ENCODE data around the gene COL2A1.

The COL2A1 gene

DNA sequence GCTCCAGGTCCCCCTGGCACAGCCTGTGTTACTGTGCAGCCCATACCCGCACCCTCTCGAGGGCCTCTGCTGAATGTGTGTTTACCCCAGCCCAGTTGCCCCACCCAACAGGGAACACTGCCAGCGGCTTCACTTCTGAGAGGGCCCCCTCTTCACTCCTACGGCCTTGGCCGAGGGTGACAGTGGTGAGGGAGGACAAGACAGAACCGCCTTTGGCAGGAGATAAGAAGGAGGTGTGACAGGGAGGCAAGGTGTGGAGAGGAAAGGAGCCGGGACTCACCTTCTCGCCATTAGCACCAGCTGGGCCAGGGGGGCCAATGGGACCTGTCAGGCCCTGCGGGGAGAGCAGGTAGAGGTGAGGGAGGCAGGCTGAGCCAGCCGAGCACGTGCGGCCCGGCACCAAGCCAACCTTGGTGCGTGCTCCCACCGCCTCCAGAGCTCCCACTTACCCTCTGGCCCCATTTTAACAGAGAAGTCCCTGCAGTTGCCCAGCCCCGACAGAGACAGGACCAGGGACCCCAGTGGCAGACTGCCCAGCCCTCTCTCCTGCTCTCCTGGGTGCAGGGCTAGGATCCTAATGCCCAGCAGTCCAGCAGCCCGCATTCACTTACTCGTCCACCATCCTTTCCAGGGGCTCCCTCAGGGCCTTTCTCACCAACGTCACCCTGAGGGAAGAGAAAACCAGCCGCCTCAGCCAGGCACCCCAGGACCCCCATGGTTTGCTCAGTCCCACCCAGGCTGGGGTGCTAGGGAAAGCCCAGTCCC, 22.6 kb downstream of the COL2A1 start:
- H3K4me3 ChIP-seq (ENCODE audit: extremely low read depth, insufficient read depth, low read length, poor library complexity, severe bottlenecking): no peak overlapping the region
- no peaks in the 10 kb centered on the region for H3K4me1 ChIP-seq (ENCODE audit: control insufficient read depth, insufficient read depth, low read length, poor library complexity, severe bottlenecking)
- H3K36me3 ChIP-seq (ENCODE audit: control insufficient read depth, insufficient read depth, low read length): no peaks in the 10 kb centered on the region
- H3K27ac ChIP-seq (ENCODE audit: low read depth, low read length, severe bottlenecking): no peak overlapping the region
- 80 to 84% methylated on average over 7 to 12 of the region's 20 CpGs for WGBS, 2 experiments (ENCODE audit: insufficient coverage in 2 of 2)
- H3K9me3 ChIP-seq (ENCODE audit: control insufficient read depth, low read length): no peaks in the 10 kb centered on the region

DNA sequence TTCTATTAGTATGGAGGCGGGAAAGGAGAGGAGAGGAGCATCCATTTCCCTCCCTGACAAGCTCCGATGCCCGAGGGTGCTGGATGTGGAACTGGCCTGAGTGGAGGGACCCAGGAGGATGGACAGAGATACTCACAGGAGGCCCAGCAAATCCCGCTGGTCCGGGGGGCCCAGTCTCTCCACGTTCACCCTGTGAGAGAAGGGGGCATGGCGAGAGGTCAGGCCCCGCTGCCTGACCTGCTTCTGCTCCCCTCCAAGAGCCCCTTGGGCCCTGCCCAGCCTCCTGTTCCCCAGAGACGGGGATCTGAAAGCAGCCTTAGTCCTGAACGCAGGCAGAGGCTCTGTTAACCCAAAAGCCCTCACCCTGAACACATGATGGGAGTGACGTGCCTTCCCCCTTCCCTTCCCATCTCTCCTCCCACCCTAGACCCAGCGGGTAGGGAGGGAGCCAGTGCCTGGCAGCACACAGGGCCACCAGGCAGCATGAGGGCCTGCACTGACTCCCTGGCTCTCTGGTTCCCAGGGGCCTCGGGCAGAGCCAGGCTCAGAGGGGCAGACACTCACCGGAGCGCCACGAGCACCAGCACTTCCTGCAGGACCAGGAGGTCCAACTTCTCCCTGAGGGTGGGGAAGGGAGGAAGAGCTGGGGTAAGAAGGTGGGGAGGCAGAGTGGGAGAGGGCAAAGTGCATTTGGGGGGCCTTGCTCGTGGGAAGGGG, 23.3 kb downstream of the COL2A1 start:
- H3K4me1 ChIP-seq (ENCODE audit: control insufficient read depth, insufficient read depth, low read length, poor library complexity, severe bottlenecking): no peaks in the 10 kb centered on the region
- H3K9me3 ChIP-seq (ENCODE audit: control insufficient read depth, low read length): no peaks in the 10 kb centered on the region
- 89 to 94% methylated on average over 15 to 16 of the region's 17 CpGs for whole genome bisulfite sequencing, 2 experiments (ENCODE audit: insufficient coverage in 2 of 2)
- H3K27ac ChIP-seq (ENCODE audit: low read depth, low read length, severe bottlenecking): no peak overlapping the region
- H3K4me3 ChIP-seq (ENCODE audit: extremely low read depth, insufficient read depth, low read length, poor library complexity, severe bottlenecking): no peak overlapping the region
- no peaks in the 10 kb centered on the region for H3K36me3 ChIP-seq (ENCODE audit: control insufficient read depth, insufficient read depth, low read length)

DNA sequence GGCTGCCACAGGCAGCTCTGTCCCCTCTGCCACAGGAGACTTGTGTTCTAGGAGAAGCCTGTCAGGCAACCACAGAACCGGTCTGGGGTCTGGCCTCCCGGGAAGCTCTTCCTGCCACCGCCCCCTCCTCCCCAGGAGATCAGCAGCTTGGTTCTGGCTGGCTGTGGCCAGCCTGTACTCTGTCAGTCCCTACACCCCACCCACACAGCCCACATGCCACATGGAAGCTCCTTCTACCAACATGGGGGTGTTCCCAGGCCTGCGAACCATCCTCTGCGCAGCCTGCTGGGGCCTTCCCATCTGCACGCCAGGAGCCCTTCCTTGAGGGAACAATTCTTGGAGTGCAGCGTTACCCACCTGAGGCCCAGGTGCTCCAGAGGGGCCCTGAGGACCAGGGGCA, 24.1 kb downstream of the COL2A1 start:
- 90 to 93% methylated on average over 6 to 7 of the region's 7 CpGs for WGBS, 2 experiments (ENCODE audit: insufficient coverage in 2 of 2)
- Histone ChIP-seq H3K36me3 (ENCODE audit: control insufficient read depth, insufficient read depth, low read length) (no peaks in the 10 kb centered on the region), H3K4me1 (ENCODE audit: control insufficient read depth, insufficient read depth, low read length, poor library complexity, severe bottlenecking) (no peaks in the 10 kb centered on the region), H3K4me3 (ENCODE audit: extremely low read depth, insufficient read depth, low read length, poor library complexity, severe bottlenecking) (no peak overlapping the region), H3K27ac (ENCODE audit: low read depth, low read length, severe bottlenecking) (no peak overlapping the region), H3K9me3 (ENCODE audit: control insufficient read depth, low read length) (no peaks in the 10 kb centered on the region)

DNA sequence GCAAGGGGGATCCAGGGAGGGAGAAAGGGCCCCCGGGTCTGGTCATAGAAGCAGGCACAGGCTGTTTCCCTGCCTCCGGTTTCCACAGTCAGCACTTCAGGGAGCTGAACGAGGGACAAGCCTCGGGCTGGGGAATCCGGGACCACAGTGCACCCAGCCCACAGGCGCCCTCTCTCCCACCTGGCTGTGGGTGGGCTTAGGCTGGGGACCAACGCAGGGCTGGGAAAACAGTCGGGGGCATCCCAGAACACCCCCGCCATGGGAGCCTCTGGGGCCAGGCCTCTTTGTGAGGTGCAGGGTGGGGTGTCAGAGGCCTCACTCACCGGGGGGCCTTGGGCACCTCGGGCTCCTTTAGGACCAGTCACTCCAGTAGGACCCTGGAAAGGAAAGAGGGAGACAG, 24.6 kb downstream of the COL2A1 start:
- Histone ChIP-seq H3K36me3 (ENCODE audit: control insufficient read depth, insufficient read depth, low read length) (no peaks in the 10 kb centered on the region), H3K4me3 (ENCODE audit: extremely low read depth, insufficient read depth, low read length, poor library complexity, severe bottlenecking) (no peak overlapping the region), H3K27ac (ENCODE audit: low read depth, low read length, severe bottlenecking) (no peak overlapping the region), H3K4me1 (ENCODE audit: control insufficient read depth, insufficient read depth, low read length, poor library complexity, severe bottlenecking) (no peaks in the 10 kb centered on the region), H3K9me3 (ENCODE audit: control insufficient read depth, low read length) (no peaks in the 10 kb centered on the region)
- WGBS, 2 experiments (ENCODE audit: insufficient coverage in 2 of 2): 90% methylated on average over 9 to 11 of the region's 11 CpGs

DNA sequence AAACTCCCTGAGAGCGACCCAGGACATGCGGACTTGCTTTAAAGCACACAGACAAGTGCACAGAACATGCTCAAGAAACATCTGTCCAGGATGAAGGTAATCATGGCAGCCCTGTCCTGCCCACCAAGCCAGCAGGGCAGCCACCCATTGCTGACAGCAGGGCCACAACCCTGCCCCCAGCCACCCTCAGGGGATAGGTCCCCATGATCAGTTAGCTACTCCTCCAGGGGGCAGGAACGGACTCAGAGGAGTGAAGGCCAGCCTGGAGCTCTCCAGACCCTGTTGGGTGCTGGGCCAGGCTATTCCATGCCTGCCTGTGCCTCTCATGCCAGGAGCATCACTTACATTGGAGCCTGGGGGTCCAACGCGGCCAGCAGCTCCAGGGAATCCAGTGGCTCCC, 25.1 kb downstream of the COL2A1 start:
- no peaks in the 10 kb centered on the region for H3K4me1 ChIP-seq (ENCODE audit: control insufficient read depth, insufficient read depth, low read length, poor library complexity, severe bottlenecking)
- H3K9me3 ChIP-seq (ENCODE audit: control insufficient read depth, low read length): no peaks in the 10 kb centered on the region
- 83 to 100% methylated on average over 3 of the region's 5 CpGs for WGBS, 2 experiments (ENCODE audit: insufficient coverage in 2 of 2)
- no peak overlapping the region for H3K27ac ChIP-seq (ENCODE audit: low read depth, low read length, severe bottlenecking)
- H3K4me3 ChIP-seq (ENCODE audit: extremely low read depth, insufficient read depth, low read length, poor library complexity, severe bottlenecking): no peak overlapping the region
- no peaks in the 10 kb centered on the region for H3K36me3 ChIP-seq (ENCODE audit: control insufficient read depth, insufficient read depth, low read length)

DNA sequence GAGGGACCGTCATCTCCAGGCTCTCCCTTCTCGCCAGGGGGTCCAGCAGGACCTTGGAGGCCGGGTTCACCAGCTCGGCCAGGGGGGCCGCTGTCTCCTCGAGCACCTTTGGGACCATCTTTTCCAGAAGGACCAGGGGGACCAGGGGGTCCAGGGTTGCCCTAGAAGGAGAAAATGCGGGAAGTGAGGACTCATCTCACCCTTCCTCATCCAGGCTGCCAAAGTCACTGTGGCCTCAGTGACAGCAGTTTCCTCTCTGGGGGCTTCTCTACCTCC, 25.7 kb downstream of the COL2A1 start:
- Histone ChIP-seq H3K4me1 (ENCODE audit: control insufficient read depth, insufficient read depth, low read length, poor library complexity, severe bottlenecking) (no peaks in the 10 kb centered on the region), H3K36me3 (ENCODE audit: control insufficient read depth, insufficient read depth, low read length) (no peaks in the 10 kb centered on the region), H3K4me3 (ENCODE audit: extremely low read depth, insufficient read depth, low read length, poor library complexity, severe bottlenecking) (no peak overlapping the region), H3K27ac (ENCODE audit: low read depth, low read length, severe bottlenecking) (no peak overlapping the region), H3K9me3 (ENCODE audit: control insufficient read depth, low read length) (no peaks in the 10 kb centered on the region)
- 77 to 89% methylated on average over 6 of the region's 7 CpGs for WGBS, 2 experiments (ENCODE audit: insufficient coverage in 2 of 2)

DNA sequence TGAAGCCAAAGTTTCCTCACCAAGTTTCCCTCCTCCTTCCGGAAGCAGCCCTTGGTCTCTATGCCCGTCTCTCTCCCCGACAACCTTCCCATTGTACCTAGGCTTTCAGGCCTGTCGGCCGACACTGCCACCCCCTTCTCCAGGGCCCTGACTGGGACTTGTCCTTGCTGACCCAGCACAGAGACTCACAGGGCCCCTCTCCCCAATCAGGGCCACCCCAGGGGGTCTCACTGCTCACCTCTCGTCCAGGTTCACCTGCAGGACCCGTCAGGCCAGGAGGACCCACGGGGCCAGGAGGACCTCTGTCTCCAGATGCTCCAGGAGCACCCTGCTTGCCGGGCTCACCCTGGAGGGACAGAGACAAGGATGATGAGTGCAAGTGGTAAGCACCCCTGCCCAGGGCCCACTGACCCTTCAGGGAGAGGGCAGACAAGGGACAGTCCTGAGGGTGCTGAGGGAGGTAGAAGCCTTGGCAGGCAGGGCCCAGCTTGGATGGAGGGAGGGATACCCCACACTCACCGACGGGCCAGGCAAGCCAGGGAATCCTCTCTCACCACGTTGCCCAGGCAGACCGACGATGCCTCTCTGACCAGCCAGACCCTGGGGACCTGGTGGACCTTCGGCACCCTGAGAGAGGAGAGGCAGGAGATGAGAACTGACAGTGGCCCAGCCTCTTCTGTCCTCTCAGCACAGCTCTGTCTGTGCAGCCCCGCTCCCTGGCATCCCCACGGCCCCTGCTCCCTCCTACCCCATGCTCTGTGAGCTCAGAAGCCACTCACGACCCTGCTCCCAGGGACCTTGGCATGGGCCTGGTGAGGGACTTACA, 26.3 kb downstream of the COL2A1 start:
- no peaks in the 10 kb centered on the region for H3K36me3 ChIP-seq (ENCODE audit: control insufficient read depth, insufficient read depth, low read length)
- H3K27ac ChIP-seq (ENCODE audit: low read depth, low read length, severe bottlenecking): no peak overlapping the region

DNA sequence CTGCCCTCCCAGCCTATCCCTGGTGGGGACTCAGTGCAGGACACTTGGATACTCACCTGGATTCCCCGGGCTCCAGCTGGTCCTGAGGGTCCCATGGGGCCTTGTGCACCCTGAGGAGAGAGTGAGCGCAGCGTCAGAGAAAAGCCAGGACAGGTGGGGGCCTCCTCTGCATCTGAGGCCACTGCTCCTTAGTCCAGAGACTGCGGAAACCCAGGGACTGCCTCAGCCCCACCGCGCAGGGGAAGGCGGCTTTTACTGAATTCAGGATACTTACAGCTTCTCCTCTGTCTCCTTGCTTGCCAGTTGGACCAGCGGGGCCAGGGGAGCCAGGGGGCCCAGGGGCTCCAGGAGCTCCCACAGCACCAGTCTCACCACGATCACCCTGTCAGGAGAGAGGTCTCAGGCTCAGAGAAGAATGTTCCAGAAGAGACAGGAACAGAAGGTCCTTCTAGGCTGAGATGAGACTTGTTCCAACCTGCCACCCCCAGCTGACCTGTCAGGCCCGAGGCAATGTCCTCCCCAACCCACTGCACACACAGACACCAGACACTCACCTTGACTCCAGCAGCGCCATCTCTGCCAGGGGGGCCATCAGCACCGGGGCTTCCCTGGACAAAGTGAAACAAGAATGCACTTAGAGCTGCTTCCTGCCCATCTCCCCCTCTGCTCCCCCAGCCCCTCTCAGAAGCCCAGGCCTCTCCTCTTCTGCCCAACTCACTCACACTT, 27.1 kb downstream of the COL2A1 start:
- Histone ChIP-seq H3K36me3 (ENCODE audit: control insufficient read depth, insufficient read depth, low read length) (no peaks in the 10 kb centered on the region), H3K4me3 (ENCODE audit: extremely low read depth, insufficient read depth, low read length, poor library complexity, severe bottlenecking) (no peak overlapping the region)
- 85 to 88% methylated on average over 8 to 12 of the region's 12 CpGs for WGBS, 2 experiments (ENCODE audit: insufficient coverage in 2 of 2)

More for the DNA sequence above, 26.3 kb downstream of the COL2A1 start:
- Histone ChIP-seq H3K4me1 (ENCODE audit: control insufficient read depth, insufficient read depth, low read length, poor library complexity, severe bottlenecking) (no peaks in the 10 kb centered on the region), H3K4me3 (ENCODE audit: extremely low read depth, insufficient read depth, low read length, poor library complexity, severe bottlenecking) (no peak overlapping the region), H3K9me3 (ENCODE audit: control insufficient read depth, low read length) (no peaks in the 10 kb centered on the region)
- 92 to 94% methylated on average over 14 to 16 of the region's 18 CpGs for whole genome bisulfite sequencing, 2 experiments (ENCODE audit: insufficient coverage in 2 of 2)

DNA sequence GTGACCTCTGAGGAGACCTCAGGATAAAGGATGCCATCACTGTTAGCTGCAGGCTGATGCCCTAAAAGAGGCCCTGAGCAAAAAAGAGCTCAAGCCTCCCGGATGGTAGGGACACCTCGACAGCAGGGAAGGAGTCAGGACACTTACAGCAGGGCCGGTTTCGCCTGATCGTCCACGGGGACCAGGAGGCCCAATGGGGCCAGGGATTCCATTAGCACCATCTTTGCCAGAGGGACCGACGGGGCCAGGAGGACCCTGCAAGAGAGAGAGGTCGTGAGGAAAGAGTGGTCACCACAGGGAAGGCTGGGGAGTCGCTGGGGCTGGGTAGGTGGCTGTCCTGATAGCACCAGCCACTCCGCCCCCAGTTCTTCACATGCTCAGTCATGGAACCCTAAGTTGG, 28.5 kb downstream of the COL2A1 start:
- WGBS, 2 experiments (ENCODE audit: insufficient coverage in 2 of 2): 86 to 91% methylated on average over 11 of the region's 11 CpGs
- Histone ChIP-seq H3K4me1 (ENCODE audit: control insufficient read depth, insufficient read depth, low read length, poor library complexity, severe bottlenecking) (no peaks in the 10 kb centered on the region), H3K4me3 (ENCODE audit: extremely low read depth, insufficient read depth, low read length, poor library complexity, severe bottlenecking) (no peak overlapping the region), H3K9me3 (ENCODE audit: control insufficient read depth, low read length) (no peaks in the 10 kb centered on the region), H3K27ac (ENCODE audit: low read depth, low read length, severe bottlenecking) (no peak overlapping the region), H3K36me3 (ENCODE audit: control insufficient read depth, insufficient read depth, low read length) (no peaks in the 10 kb centered on the region)

More for the DNA sequence above, 27.1 kb downstream of the COL2A1 start:
- H3K27ac ChIP-seq (ENCODE audit: low read depth, low read length, severe bottlenecking): no peak overlapping the region
- no peaks in the 10 kb centered on the region for H3K9me3 ChIP-seq (ENCODE audit: control insufficient read depth, low read length)
- H3K4me1 ChIP-seq (ENCODE audit: control insufficient read depth, insufficient read depth, low read length, poor library complexity, severe bottlenecking): no peaks in the 10 kb centered on the region

DNA sequence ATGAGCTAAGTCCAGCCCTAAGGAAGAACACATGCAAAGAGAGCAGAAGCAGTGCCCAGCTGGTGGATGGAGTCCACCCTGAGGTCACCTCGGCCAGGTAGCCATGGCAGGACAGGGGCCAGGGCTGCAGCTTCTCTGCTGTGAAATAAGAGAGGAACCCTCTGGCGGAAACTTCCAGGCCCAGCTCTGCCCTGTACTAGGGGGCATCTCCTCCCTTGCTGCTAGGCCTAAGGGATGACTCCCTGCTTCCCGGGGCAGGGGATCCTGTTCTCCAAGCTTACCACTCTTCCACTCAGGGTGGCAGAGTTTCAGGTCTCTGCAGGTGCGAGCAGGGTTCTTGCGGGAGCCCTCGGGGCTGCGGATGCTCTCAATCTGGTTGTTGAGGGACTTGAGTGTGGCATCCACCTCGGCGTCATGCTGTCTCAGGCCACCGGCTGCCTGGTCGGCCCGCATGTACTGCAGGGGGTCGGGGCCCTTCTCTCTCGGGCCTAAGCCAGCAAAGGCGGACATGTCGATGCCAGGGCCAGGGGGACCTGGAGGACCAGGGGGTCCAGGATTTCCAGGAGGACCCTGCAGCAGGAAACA, 29.1 kb downstream of the COL2A1 start:
- H3K4me3 ChIP-seq (ENCODE audit: extremely low read depth, insufficient read depth, low read length, poor library complexity, severe bottlenecking): no peak overlapping the region
- H3K27ac ChIP-seq (ENCODE audit: low read depth, low read length, severe bottlenecking): no peak overlapping the region
- H3K36me3 ChIP-seq (ENCODE audit: control insufficient read depth, insufficient read depth, low read length): no peaks in the 10 kb centered on the region
- no peaks in the 10 kb centered on the region for H3K9me3 ChIP-seq (ENCODE audit: control insufficient read depth, low read length)
- 94 to 95% methylated on average over 11 to 15 of the region's 16 CpGs for WGBS, 2 experiments (ENCODE audit: insufficient coverage in 2 of 2)
- H3K4me1 ChIP-seq (ENCODE audit: control insufficient read depth, insufficient read depth, low read length, poor library complexity, severe bottlenecking): no peaks in the 10 kb centered on the region

All from mesodermal cell (in vitro differentiated cells).